NCI-H510A treated with DMSO at 0.1 percent for 48 hours (cell line): Measurements from ENCODE around the gene SH3BP2.
"Not testable (repeated sequence)": the region's sequence is repeated elsewhere in the genome, so short reads cannot be mapped to it uniquely, and the experiment has no call there.

Experiments used
- DNase-seq: peaks from one replicate; lab custom pipeline; 2025; lab: John Stamatoyannopoulos, UW

The SH3BP2 gene

DNA sequence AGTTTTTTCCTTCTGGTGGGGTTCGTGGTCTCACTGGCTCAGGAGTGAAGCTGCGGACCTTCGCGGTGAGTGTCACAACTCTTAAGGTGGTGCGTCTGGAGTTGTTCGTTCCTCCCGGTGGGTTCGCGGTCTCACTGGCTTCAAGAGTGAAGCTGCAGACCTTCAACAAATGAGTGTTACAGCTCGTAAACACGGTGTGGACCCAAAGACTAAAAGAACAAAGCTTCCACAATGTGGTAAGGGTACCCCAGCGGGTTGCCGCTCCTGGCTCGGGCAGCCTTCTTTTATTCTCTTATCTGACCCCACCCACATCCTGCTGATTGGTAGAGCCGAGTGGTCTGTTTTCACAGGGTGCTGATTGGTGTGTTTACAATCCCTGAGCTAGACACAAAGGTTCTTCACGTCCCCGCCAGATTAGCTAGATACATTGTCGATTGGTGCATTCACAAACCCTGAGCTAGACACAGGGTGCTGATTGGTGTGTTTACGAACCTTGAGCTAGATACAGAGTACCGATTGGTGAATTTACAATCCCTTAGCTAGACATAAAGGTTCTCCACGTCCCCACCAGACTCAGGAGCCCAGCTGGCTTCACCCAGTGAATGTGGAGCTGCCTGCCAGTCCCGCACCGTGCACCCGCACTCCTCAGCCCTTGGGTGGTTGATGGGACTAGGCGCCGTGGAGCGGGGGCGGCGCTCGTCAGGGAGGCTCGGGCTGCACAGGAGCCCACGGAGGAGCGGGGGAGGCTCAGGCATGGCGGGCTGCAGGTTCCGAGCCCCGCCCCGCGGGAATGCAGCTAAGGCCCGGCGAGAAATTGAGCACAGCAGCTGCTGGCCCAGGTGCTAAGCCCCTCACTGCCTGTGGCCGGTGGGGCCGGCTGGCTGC lies 30.2 kb upstream of the SH3BP2 start:
- not testable (repeated sequence) for DNase-seq

- no peak for DNase-seq
Measured at GRCh38 chr4:2763511-2763967, 29.3 kb upstream of the SH3BP2 start.

- no peak for DNase-seq
Measured at GRCh38 chr4:2765832-2766526, 26.9 kb upstream of the SH3BP2 start.

GRCh38 chr4:2767046-2767704 lies 25.7 kb upstream of the SH3BP2 start:
- DNase-seq = no peak

DNA sequence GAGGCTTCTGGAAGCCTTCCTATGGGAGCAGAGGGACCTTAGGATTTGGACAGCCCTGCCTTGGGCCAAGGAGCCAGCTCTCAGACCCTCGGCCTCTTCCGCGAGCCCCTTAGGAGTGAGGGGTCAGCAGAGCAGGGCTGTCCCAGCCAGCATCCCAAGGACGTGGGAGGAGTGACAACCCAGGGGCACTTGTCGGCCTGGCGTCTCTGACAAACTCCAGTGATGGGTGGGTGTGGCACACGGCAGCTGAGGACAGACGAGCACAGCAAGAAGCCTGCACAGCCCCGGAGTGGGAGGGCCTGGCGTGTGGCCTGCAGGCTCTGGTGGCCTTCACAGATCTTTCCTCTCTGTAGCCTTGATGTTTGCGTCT lies 25.2 kb upstream of the SH3BP2 start:
- DNase-seq = no peak

DNA sequence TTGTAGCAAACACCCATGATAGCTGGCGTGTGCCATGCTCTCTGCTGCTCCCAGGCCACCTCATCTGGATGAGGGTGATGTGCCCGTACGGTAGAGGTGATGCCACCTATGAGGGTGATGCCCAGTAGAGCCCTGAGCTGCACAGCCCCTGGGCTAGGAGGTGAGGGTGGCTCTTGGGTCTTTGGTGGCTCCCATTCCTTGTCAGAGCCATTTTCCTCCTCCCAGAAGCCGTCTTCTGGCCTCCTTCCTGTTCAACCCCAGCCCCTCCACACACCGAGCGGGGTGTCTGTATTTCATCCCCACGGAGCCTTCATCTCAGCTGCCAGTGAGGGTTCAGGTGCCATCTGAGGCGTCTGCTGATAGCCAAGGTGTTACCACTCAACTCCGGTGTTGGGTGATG lies 24.8 kb upstream of the SH3BP2 start:
- no peak for DNase-seq

DNA sequence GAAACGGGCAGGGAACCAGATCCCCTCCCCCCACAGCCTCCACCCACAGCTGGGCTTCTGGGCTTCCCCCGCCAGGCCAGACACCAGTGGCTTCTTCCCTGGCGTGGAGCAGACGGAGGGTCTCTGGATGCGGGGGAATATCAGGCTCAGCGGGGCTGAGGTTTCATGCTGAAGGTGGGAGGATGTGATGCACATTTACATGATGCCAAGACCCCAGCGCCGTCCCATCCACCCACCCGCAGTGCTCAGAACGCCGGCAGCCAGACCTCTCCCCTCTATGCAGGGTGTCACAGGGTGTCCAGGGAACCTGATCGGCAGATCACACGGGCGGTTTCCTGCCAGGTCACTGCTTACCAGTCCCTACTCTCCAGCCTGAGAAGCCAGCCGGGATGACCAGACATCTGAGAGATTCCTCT lies 24.0 kb upstream of the SH3BP2 start:
- DNase-seq = no peak

DNA sequence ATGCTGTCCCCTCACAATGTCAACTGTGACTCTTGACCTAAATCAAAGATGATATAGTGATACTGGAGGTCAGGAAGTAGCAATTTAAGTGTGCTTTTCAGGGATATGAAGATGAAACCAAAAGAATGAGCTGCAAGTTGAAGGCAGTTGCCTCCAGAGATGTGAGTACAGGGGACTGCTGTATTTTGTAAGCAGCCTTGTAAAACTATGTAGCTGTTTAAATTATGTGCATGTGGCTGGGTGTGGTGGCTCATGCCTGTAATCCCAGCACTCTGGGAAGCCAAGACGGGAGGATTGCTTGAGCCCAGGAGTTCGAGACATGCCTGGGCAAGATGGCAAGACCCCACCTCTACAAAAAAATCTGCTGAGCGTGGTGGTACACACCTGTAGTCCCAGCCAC lies 21.6 kb upstream of the SH3BP2 start:
- no peak for DNase-seq

DNA sequence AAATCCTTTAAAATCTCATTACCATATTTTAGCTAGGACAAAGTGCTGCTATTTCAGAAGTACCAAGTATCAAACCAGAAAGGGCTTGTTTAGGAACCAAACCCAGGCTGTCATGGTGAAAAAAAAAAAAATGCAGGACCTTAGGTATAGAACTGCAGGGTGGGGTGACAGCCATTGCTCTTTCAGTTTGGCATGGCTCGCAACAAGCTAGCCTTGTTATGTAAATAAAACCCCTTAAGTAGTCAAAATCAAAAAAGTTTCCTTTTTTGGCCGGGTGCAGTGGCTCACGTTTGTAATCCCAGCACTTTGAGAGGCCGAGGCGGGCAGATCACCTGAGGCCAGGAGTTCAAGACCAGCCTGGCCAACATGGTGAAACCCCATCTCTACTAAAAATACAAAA lies 12.2 kb upstream of the SH3BP2 start:
- not testable (repeated sequence) for DNase-seq

- DNase-seq = peak; percentile 11
Measured at GRCh38 chr4:2781911-2782310, 11.0 kb upstream of the SH3BP2 start.

- no peak for DNase-seq
Measured at GRCh38 chr4:2783790-2784189, 9.1 kb upstream of the SH3BP2 start.

- DNase-seq = peak; percentile 5
Measured at GRCh38 chr4:2785613-2786012, 7.3 kb upstream of the SH3BP2 start.

- no peak for DNase-seq
Measured at GRCh38 chr4:2786152-2786671, 6.7 kb upstream of the SH3BP2 start.

- DNase-seq = no peak
Measured at GRCh38 chr4:2786794-2787229, 6.1 kb upstream of the SH3BP2 start.

DNA sequence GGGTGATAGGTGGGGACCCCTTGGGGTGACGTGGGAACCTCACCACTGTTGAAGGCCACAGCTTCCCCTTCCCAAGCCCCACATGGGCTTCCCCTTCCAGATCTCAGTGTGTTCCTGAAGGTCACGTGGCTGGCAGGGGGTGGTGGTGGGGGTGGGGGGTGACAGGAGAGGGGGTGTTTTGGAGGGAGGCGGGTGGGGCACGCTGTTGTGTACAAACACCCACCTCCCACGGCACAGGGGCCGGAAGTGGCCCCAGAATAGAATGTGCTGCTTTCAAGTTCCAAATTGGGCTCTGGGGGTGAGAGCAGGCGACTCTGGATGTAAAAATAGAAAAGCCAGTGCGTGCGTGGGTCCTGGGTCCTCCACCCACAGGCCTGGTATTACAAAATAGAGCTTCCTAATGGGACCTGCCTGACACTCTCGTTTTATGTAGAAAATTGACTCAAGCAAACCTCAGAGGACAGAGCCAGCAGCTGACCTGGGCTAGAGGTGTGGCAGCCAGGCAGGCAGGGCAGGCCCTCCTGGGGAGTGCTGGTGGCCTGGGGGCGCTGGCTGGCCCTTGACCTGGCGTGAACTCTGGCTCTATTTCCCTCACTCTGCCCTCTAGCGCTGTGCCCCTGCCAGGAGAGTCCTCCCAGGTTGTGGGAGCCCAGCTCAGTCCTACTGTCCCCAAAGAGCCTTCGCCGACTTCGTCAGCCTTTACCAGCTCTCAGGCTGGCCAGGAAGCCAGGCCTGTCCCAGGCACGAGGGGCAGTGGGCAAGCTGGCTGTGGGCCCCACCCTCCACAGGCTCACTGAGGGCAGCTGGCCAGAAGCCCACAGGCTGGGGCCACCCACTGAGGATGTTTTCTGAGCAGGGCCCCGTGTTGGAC lies 5.4 kb upstream of the SH3BP2 start:
- DNase-seq = no peak

DNA sequence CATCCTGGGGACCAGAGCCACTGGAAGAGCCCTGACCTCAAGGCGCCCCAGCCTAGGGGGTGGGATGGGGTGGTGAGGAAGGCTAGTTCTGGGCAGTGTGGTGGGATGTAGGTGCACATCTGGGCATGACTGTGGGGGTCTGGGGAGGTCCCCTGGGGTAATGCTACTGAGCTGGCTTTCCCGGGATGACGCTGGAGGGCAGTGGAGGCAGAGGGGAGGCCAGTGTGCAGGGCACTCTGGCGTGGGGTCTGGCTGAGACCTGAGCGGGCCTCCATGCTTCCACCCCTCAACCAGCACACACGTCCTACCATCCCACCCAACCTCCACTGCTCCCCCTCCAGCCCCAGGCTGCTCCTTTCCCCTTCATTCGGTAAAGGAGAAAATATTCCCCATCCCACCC lies 4.8 kb upstream of the SH3BP2 start:
- DNase-seq = no peak

- no peak for DNase-seq
Measured at GRCh38 chr4:2788532-2789103, 4.3 kb upstream of the SH3BP2 start.

DNA sequence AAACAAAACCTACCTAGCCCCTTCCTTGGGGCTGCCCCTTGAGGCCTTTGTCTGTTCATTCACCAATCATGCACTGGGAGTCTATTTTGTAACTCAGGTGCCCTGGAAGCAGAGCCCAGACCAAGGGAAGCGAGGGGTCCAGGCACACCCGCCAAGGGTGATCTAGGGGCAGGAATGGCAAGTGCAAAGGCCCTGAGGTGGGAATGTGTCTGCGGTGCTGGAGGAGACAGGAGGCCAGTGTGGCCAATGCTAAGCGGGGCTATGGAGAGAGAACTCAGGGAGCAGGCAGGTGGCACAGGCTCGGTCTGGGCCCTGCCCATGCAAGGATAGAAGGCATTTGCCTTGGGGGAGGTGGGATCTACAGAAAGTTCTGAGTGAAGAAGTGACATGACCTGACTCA lies 3.5 kb upstream of the SH3BP2 start:
- no peak for DNase-seq

- DNase-seq = no peak
Measured at GRCh38 chr4:2789793-2790582, 2.9 kb upstream of the SH3BP2 start.
